NCI-H1092 (cell line): ENCODE results near the gene CFAP300.

ENCODE experiments used
- DNase-seq: peaks from one replicate; lab custom pipeline; 2025; lab: John Stamatoyannopoulos, UW

The CFAP300 gene

GRCh38 chr11:102073253-102073652 lies 26.0 kb downstream of the CFAP300 start:
- no peak for DNase-seq

- DNase-seq, result no peak
Observed at GRCh38 chr11:102079625-102080024, 32.4 kb downstream of the CFAP300 start.

- no peak for DNase-seq
Observed at GRCh38 chr11:102081313-102081712, 34.1 kb downstream of the CFAP300 start.

GRCh38 chr11:102085864-102086551 lies 38.8 kb downstream of the CFAP300 start:
- no peak for DNase-seq

GRCh38 chr11:102097186-102097585 lies 49.9 kb downstream of the CFAP300 start:
- DNase-seq, result no peak

GRCh38 chr11:102099755-102100154 lies 52.5 kb downstream of the CFAP300 start:
- no peak for DNase-seq

GRCh38 chr11:102108734-102109440 lies 61.6 kb downstream of the CFAP300 start:
- no peak for DNase-seq

GRCh38 chr11:102109896-102110760 lies 62.9 kb downstream of the CFAP300 start, which contains the start of gene YAP1:
Gene YAP1, plus strand, starts transcription at chr11:102110447. Its CDS starts 402 bp downstream, at chr11:102110849.
- DNase-seq, result no peak

GRCh38 chr11:102110761-102111010 lies 63.4 kb downstream of the CFAP300 start:
- DNase-seq, result no peak

GRCh38 chr11:102111011-102111786 lies 64.0 kb downstream of the CFAP300 start:
- no peak for DNase-seq

- DNase-seq, result no peak
Observed at GRCh38 chr11:102111787-102112508, 64.7 kb downstream of the CFAP300 start.

GRCh38 chr11:102112509-102112821 lies 65.2 kb downstream of the CFAP300 start:
- no peak for DNase-seq

- DNase-seq, result no peak
Observed at GRCh38 chr11:102114032-102114431, 66.8 kb downstream of the CFAP300 start.

- DNase-seq, result no peak
Observed at GRCh38 chr11:102115557-102115956, 68.3 kb downstream of the CFAP300 start.

- DNase-seq, result no peak
Observed at GRCh38 chr11:102116453-102117205, 69.4 kb downstream of the CFAP300 start.

GRCh38 chr11:102117472-102118113 lies 70.4 kb downstream of the CFAP300 start:
- DNase-seq, result no peak

GRCh38 chr11:102118937-102119336 lies 71.7 kb downstream of the CFAP300 start:
- no peak for DNase-seq

- no peak for DNase-seq
Observed at GRCh38 chr11:102119997-102120396, 72.8 kb downstream of the CFAP300 start.

GRCh38 chr11:102120437-102120973 lies 73.3 kb downstream of the CFAP300 start:
- no peak for DNase-seq

- no peak for DNase-seq
Observed at GRCh38 chr11:102121329-102121728, 74.1 kb downstream of the CFAP300 start.
